ENCODE measurements around the gene HTR3E.

HTR3E gene

GRCh38 chr3:184096811-184097383, at the start of gene HTR3E:
Gene HTR3E, plus strand, starts transcription at chr3:184097064. Its CDS starts 466 bp downstream, at chr3:184097530.
- DNase-seq (no peak), ATAC-seq (ENCODE audit: insufficient read depth, low read depth) (no peak)
- no peak within 1 kb of the TSS for H3K27ac ChIP-seq (ENCODE audit: low read length)
- H3K36me3 ChIP-seq (ENCODE audit: insufficient read depth, low read length): no peaks in the 10 kb centered on the region
- H3K4me2 ChIP-seq (ENCODE audit: insufficient read depth, low read length): no peak within 1 kb of the TSS
- no peak within 1 kb of the TSS for H3K4me3 ChIP-seq (ENCODE audit: low read depth in 1 of 2, low read length in 2 of 2)
- H3K9me3 ChIP-seq (ENCODE audit: insufficient read depth, low read length, severe bottlenecking): peaks cover 7% of the 10 kb centered on the region
- no peak within 1 kb of the TSS for H2AFZ ChIP-seq (ENCODE audit: low read depth, low read length)
- no peaks in the 10 kb centered on the region for H4K20me1 ChIP-seq (ENCODE audit: insufficient read depth, low read length)
- no peak within 1 kb of the TSS for H3K9ac ChIP-seq (ENCODE audit: low read depth, low read length)
- H3K27me3 ChIP-seq (ENCODE audit: insufficient read depth, low read length, poor library complexity): no peaks in the 10 kb centered on the region
- no peaks in the 10 kb centered on the region for H3K4me1 ChIP-seq (ENCODE audit: insufficient read depth, low read length)
- no peak for TF ChIP-seq EZH2 (IDR thresholded peaks at IDR 0.05; ENCODE audit: borderline replicate concordance, low read depth, low read length, severe bottlenecking)
- no peak for TF ChIP-seq CTCF (IDR thresholded peaks at IDR 0.05; ENCODE audit: borderline replicate concordance, extremely low read depth, low read length, poor library complexity, severe bottlenecking)
- no peaks in the 10 kb centered on the region for H3K79me2 ChIP-seq (ENCODE audit: insufficient read depth, low read length)

- Histone ChIP-seq H3K9ac (ENCODE audit: low read depth, low read length) (no peak overlapping the region), H3K4me1 (ENCODE audit: insufficient read depth, low read length) (no peaks in the 10 kb centered on the region), H3K27ac (ENCODE audit: low read length) (no peak overlapping the region), H4K20me1 (ENCODE audit: insufficient read depth, low read length) (no peaks in the 10 kb centered on the region), H3K4me3 (ENCODE audit: low read depth in 1 of 2, low read length in 2 of 2) (no peak overlapping the region), H3K27me3 (ENCODE audit: insufficient read depth, low read length, poor library complexity) (peaks cover 17% of the 10 kb centered on the region), H3K9me3 (ENCODE audit: insufficient read depth, low read length, severe bottlenecking) (no peaks in the 10 kb centered on the region), H3K4me2 (ENCODE audit: insufficient read depth, low read length) (no peak overlapping the region), H2AFZ (ENCODE audit: low read depth, low read length) (no peak overlapping the region), H3K79me2 (ENCODE audit: insufficient read depth, low read length) (no peaks in the 10 kb centered on the region), H3K36me3 (ENCODE audit: insufficient read depth, low read length) (no peaks in the 10 kb centered on the region)
- ATAC-seq (ENCODE audit: insufficient read depth, low read depth): no peak
- no peak for DNase-seq
- TF ChIP-seq CTCF (IDR thresholded peaks at IDR 0.05; ENCODE audit: borderline replicate concordance, extremely low read depth, low read length, poor library complexity, severe bottlenecking): no peak
- TF ChIP-seq EZH2 (IDR thresholded peaks at IDR 0.05; ENCODE audit: borderline replicate concordance, low read depth, low read length, severe bottlenecking): no peak
Measured at GRCh38 chr3:184050217-184050847, 46.5 kb upstream of the HTR3E start.

GRCh38 chr3:184052767-184053166, 44.1 kb upstream of the HTR3E start, which contains the start of gene HTR3C:
Gene HTR3C, plus strand, starts transcription at chr3:184053047. Its CDS starts 34 bp downstream, at chr3:184053081.
- no peaks in the 10 kb centered on the region for H3K4me1 ChIP-seq (ENCODE audit: insufficient read depth, low read length)
- no peaks in the 10 kb centered on the region for H4K20me1 ChIP-seq (ENCODE audit: insufficient read depth, low read length)
- no peak within 1 kb of the TSS for H3K4me3 ChIP-seq (ENCODE audit: low read depth in 1 of 2, low read length in 2 of 2)
- no peak for TF ChIP-seq CTCF (IDR thresholded peaks at IDR 0.05; ENCODE audit: borderline replicate concordance, extremely low read depth, low read length, poor library complexity, severe bottlenecking)
- TF ChIP-seq EZH2 (IDR thresholded peaks at IDR 0.05; ENCODE audit: borderline replicate concordance, low read depth, low read length, severe bottlenecking): no peak
- peaks cover 17% of the 10 kb centered on the region for H3K27me3 ChIP-seq (ENCODE audit: insufficient read depth, low read length, poor library complexity)
- no peak within 1 kb of the TSS for H3K4me2 ChIP-seq (ENCODE audit: insufficient read depth, low read length)
- no peaks in the 10 kb centered on the region for H3K9me3 ChIP-seq (ENCODE audit: insufficient read depth, low read length, severe bottlenecking)
- H2AFZ ChIP-seq (ENCODE audit: low read depth, low read length): no peak within 1 kb of the TSS
- H3K27ac ChIP-seq (ENCODE audit: low read length): no peak within 1 kb of the TSS
- H3K9ac ChIP-seq (ENCODE audit: low read depth, low read length): no peak within 1 kb of the TSS
- no peaks in the 10 kb centered on the region for H3K36me3 ChIP-seq (ENCODE audit: insufficient read depth, low read length)
- no peak for DNase-seq
- no peaks in the 10 kb centered on the region for H3K79me2 ChIP-seq (ENCODE audit: insufficient read depth, low read length)
- ATAC-seq (ENCODE audit: insufficient read depth, low read depth): no peak
